Left renal cortex interstitium (tissue), 4 donors: Measurements from ENCODE around the gene FOLR1. TPM values are rescaled to one million over a fixed set of nuclear protein-coding genes. Genes with fewer than 3 reads are reported as not detected.
A peak's percentile ranks its signal among the peaks of the same experiment; 100 is the strongest.
"Not testable (repeated sequence)": the region's sequence is repeated elsewhere in the genome, so short reads cannot be mapped to it uniquely, and the experiment has no call there.

Experiments used
- DNase-seq, 4 donors: peaks; one replicate each; pipeline ENCODE4 v3.0.0-alpha.2; 2013; ENCODE audit warnings: low read depth in 4 of 4, low spot score in 2 of 4, missing footprints in 1 of 4
- polyA plus RNA-seq, 4 donors: library from polyadenylated mRNA; unstranded; fragments of 120-200 nt; gene quantifications; one replicate each; pipeline ENCODE4 v1.2.1, GENCODE V29; 2013; ENCODE audit not compliant: insufficient read length in 4 of 4

The FOLR1 gene
- polyA plus RNA-seq, 4 donors = 49.6 to 53.3 (median 51.3) TPM

DNA sequence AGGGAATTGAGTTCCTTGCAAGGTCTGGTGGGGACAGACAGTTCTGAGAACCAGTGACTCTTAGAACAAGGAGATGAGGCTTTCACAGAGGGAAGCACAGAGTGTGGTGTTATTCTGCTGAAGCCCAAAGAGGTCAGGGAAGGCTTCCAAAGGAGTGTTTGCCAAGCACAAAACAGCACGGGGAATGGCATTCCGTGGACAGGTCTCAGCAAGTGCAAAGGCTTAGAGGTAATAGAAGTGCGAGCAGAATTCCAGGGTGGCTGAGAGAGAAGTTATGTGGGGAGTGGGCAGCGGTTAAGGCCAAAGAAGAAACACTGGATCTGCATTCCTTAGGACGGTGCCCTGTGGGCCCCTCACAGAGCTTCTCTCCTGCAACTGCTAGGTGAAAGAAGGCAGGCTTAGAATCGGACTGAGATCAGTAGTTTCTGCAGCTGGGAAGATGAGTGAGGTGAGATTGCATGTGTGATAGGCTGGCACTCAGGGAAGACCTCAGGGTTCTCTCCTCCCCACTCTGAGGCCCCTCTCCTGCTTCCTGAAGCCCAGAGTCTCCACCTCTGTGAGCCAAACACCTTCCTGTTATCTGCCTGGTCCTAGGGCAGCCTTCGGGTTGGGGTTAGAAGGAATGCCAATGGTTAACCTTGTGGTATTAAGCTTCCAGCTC, 10.9 kb upstream of the FOLR1 start:
- DNase-seq = not testable (repeated sequence)

DNA sequence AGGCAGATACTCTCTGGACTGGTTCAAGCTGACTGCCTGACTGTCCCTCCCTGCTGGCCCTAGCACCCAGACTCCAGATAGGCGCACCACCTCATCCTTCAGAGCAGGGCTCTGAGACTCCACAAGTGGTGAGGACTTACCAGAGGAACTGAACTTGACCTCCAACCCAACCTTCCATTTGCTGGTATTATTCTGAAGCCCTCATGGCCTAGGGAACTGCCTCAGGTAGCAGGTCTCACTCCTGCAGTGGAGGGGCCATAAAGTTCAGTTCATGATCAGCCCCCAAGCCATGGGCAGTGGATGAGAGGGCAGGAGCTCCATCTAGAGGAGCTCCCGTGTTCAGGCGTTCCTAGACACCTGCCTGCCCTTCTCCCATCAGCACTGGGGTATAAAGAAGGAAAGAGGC, 10.4 kb upstream of the FOLR1 start:
- not testable (repeated sequence) for DNase-seq

DNA sequence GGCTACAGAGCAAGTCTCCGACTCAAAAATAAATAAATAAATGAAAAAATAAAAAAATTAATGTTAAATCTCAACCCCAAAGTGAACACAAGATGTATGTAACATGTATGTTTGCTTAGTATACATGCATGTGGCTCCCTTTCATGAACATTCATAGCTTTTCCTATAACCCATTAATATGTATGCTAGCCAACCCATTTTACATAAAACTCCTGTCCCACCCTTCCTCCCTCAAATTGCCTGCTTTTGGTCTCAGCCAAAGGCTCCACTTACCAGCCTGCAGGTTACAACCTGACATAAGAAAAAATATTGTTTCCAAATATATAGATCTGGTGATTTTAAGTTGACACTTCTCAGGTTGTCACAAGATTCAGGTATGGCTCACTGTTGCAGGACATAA, 3.7 kb upstream of the FOLR1 start:
- no peak for DNase-seq

DNA sequence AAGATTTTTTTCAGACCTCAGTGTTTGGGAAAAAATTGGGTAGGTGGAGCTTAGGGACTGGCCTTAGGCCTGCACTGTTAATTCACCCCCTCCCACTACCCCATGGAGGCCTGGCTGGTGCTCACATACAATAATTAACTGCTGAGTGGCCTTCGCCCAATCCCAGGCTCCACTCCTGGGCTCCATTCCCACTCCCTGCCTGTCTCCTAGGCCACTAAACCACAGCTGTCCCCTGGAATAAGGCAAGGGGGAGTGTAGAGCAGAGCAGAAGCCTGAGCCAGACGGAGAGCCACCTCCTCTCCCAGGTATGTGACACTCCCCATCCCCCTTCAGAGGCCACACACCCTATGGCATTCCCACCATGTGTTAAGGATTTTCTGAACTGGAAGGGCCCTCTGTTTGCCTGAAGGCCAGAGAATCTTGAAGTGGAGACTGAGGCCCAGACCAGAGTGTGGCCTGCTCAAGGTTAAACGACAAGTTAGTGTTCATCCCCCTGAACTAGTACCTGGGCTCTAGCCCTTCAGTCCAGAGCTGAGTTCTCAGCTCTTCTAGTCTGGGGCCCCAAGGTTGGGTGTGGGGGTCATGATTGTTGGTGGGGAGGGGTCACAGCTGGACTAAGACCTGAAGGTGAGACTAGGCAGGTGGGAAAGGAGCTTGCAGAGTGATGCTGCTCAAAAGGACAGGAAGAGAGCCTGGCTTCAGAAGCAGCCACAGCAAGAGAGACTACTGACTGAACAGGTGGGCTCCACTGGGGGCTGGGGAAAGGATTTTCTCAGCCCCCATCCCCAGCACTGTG, 2.3 kb upstream of the FOLR1 start:
- DNase-seq = peak in 3 of 4 donors; percentile 13 to 40 (median 21)

DNA sequence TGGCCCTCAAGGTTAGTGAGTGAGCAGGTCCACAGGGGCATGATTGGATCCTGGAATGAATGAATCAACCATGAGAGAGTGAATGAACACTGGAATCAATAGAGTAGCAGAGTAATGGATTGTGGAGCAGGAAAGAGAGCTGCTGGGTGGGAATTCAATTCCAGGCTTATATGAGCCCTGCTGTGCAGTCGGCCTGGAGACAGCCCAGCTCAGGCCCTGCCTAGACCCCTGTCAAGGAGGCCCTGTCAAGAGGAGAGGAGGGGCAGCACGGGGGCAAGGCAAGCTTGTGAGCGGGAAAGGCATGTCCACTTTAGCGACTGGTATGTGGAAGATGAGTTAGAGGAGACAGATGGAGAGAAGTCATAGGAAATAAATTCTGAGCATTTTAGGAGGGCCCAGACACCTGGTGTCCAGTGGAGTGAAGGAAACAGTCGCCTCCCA, 1.3 kb upstream of the FOLR1 start:
- no peak for DNase-seq

DNA sequence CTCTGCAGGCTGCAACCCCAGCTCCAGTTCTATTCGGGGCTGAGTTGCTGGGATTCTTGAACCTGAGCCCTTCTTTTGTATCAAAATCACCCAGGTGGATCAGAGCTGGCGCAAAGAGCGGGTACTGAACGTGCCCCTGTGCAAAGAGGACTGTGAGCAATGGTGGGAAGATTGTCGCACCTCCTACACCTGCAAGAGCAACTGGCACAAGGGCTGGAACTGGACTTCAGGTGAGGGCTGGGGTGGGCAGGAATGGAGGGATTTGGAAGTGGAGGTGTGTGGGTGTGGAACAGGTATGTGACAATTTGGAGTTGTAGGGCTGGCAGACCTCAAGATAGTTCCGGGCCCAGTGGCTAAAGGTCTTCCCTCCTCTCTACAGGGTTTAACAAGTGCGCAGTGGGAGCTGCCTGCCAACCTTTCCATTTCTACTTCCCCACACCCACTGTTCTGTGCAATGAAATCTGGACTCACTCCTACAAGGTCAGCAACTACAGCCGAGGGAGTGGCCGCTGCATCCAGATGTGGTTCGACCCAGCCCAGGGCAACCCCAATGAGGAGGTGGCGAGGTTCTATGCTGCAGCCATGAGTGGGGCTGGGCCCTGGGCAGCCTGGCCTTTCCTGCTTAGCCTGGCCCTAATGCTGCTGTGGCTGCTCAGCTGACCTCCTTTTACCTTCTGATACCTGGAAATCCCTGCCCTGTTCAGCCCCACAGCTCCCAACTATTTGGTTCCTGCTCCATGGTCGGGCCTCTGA, 3.8 kb downstream of the FOLR1 start:
- no peak for DNase-seq

DNA sequence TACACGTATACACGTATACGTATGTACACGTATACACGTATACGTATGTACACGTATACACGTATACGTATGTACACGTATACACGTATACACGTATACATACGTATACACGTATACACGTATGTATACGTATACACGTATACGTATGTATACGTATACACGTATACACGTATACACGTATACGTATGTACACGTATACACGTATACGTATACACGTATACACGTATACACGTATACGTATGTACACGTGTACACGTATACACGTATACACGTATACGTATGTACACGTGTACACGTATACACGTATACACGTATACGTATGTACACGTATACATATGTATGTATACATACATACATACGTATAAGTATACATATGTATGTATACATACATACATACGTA, 9.5 kb downstream of the FOLR1 start:
- DNase-seq = not testable (repeated sequence)

DNA sequence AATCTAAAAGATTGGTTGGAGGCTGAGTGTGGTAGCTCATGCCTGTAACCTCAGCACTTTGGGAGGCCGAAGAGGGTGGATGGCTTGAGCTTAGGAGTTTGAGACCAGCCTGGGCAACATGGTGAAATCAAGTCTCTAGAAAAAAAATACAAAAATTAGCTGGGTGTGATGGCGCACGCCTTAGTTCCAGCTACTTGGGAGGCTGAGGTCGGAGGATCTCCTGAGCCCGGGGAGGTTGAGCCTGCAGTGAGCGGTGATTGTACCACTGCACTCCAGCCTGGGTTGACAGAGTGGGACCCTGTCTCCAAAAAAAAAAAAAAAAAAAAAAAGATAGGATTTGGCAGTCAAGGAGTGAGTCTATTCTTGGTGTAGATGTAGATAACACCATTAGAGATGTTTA, 10.6 kb downstream of the FOLR1 start:
- DNase-seq = no peak

DNA sequence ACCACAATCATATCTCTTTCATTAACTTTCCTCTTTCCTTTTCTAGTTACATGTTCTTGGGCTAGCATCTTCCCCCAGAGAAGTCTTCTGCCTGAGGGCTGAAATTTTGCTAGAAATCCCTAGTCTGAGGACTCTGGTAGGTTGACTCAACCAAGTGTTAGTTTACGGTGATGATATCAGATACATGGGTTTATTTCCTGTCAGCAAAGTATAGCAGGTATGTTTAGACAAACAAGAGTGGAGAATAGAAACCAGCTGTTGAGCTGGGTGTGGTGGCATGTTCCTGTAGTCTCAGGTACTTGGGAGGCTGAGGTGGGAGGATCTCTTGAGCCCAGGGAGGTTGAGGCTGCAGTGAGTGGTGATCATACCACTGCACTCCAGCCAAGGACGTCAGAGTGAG, 11.2 kb downstream of the FOLR1 start:
- no peak for DNase-seq

DNA sequence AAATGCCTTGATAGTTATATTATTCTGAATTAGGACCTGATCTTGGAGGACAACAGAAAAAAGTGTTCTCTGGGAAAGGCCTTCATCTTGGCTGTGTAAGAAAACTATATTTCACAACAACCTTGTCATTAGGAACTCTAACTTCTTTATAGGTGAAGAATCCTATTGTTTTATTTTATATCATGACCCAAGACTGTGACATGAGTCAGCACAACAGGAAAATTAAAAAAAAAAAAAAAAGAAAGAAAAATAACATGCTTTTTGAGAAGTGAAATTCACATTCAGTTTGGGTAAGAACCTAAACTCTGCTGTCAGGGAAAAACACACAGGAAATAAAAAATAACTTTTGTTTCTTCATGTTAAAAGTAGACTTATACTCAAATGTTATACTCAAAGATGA, 12.9 kb downstream of the FOLR1 start:
- no peak for DNase-seq

DNA sequence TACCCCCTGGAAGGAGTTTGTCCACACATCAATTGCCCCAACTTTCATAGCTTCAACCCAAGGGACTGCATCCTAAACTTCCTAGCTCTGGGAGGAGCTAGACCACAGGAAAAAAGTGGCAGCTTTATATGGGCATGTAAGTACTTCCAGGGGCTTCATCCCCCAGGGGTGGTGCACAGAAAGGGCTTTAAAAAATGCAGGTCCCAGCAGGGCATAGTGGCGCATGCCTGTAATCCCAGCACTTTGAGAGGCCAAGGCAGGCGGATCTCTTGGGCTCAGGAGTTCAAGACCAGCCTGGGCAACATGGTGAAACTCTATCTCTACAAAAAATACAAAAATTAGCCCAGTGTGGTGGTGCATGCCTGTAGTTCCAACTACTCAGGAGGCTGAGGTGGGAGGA, 14.9 kb downstream of the FOLR1 start:
- not testable (repeated sequence) for DNase-seq

DNA sequence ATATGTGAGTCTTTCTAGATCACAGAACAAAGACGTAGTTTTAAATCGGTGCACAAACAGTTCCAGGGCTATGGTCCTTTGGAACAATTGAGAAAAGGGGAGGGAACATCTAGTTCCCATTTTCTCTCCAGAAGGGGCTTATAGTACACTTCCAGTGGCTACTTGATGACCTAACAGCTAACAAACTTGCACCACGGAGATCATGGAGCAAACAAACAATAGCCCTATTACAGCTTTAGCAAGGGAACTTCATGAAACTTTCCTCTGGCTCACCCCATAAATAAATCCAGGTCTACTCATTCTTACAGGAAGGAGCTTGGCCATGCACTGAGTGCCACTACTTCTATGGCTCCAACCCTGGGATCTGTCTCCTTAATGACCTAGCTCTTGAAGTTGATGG, 16.3 kb downstream of the FOLR1 start:
- no peak for DNase-seq

DNA sequence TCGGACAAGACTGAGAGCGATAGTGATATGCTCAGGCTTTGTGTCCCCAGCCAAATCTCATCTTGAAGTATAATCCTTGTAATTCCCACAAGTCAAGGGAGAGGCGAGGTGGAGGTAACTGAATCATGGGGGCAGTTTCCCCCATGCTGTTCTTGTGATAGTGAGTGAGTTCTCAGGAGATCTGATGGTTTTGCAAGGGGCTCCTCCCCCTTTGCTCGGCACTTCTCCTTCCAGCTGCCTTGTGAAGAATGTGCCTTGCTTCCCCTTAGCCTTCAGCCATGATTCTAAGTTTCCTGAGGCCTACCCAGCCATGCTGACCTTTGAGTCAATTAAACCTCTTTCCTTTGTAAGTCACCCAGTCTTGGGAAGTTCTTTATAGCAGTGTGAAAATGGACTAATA, 17.2 kb downstream of the FOLR1 start:
- DNase-seq = no peak

DNA sequence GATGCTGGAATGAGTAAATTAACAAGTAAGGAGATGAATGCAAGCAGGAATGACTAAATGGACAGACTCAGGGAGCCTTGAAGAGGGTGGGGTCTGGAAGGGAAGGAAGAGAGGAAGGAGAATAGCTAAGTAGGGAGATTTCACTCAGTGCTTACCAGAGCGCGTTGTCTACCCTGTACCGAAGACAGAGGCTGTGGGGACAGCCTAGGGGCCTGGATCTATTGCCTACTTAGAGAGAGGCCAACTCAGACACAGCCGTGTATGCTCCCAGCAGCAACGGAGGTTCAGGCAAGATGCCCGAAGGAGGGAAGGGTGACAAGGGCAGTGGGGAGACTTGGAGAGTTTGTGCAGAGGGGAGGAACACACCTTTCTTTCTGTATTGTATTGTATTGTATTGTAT, 24.7 kb downstream of the FOLR1 start, which contains the start of gene FOLR2:
FOLR2 (plus strand) TSS at position 157 of the 400 bp plus-strand sequence. CDS start 1,791 bp downstream, outside the sequence.
- no peak for DNase-seq

DNA sequence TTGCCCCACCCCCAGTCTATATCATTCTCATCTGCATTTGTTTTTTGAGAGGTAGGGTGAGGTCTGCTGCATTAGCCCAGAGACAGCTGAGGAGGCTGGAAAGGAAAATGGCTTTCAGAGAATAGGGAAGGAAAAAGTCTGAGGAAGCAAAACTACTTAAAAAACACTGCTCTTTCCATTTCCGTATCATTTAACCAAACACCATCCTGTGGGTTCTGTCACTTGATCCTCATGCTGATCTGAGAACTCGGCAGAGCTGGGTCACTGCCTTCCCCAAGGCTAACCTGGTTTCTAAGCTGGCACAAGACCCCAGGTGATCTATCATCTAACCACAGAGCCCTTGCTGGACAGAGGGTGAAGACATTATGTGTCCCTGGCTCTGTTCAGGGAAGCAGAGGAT, 25.9 kb downstream of the FOLR1 start:
- no peak for DNase-seq

DNA sequence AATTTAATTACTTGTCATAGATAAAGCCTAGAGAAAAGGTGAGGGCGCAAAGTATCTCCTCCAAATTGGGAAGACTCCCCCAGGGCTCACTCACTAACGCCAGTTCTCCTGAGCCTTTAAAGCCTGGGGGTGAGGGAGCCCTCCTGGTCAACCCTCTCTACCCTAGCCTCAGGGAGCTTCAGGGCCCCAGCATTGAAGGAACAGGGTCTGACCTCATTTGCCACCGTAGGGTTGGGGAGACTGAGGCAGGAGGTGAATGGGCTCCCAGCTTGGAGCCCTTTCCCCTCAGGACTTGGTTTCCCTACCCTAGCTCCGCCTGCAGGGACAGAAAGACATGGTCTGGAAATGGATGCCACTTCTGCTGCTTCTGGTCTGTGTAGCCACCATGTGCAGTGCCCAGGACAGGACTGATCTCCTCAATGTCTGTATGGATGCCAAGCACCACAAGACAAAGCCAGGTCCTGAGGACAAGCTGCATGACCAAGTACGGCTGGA, 26.4 kb downstream of the FOLR1 start:
- no peak for DNase-seq

DNA sequence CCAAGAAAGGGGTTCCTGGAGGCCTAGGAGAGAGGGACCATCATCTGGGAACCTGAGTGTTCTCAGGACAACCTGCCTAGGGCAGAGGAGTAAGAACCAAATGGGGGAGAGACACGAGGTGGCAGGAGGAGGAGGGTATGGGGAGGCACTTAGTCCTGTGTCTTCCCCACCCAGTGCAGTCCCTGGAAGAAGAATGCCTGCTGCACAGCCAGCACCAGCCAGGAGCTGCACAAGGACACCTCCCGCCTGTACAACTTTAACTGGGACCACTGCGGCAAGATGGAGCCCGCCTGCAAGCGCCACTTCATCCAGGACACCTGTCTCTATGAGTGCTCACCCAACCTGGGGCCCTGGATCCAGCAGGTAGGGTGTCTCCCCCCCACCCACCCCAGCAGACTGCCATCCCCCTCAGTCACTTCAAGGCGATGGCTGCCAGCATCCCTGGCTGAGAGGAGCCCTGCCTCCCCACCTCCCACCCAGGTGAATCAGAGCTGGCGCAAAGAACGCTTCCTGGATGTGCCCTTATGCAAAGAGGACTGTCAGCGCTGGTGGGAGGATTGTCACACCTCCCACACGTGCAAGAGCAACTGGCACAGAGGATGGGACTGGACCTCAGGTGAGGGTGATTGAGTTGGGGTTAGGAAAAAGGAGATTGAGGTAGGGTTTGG, 28.9 kb downstream of the FOLR1 start:
- DNase-seq = no peak

DNA sequence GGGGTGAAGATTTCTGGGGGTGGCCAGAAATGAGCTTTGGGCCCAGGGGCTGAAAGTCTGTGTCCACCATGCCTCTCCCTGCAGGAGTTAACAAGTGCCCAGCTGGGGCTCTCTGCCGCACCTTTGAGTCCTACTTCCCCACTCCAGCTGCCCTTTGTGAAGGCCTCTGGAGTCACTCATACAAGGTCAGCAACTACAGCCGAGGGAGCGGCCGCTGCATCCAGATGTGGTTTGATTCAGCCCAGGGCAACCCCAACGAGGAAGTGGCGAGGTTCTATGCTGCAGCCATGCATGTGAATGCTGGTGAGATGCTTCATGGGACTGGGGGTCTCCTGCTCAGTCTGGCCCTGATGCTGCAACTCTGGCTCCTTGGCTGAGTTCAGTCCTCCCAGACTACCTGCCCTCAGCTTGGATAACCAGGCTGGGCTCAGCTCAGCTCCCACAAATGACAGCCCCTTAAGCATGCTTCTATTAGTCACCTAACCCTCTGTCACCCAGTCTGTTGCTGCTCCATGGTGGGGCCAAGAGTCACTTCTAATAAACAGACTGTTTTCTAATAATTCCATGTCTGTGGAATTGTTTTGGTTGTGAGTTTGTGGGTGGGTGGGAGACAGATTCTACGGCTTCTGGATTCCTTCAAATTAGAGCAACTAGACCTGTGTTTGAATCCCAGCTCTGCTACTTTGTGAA, 29.6 kb downstream of the FOLR1 start:
- DNase-seq = no peak

DNA sequence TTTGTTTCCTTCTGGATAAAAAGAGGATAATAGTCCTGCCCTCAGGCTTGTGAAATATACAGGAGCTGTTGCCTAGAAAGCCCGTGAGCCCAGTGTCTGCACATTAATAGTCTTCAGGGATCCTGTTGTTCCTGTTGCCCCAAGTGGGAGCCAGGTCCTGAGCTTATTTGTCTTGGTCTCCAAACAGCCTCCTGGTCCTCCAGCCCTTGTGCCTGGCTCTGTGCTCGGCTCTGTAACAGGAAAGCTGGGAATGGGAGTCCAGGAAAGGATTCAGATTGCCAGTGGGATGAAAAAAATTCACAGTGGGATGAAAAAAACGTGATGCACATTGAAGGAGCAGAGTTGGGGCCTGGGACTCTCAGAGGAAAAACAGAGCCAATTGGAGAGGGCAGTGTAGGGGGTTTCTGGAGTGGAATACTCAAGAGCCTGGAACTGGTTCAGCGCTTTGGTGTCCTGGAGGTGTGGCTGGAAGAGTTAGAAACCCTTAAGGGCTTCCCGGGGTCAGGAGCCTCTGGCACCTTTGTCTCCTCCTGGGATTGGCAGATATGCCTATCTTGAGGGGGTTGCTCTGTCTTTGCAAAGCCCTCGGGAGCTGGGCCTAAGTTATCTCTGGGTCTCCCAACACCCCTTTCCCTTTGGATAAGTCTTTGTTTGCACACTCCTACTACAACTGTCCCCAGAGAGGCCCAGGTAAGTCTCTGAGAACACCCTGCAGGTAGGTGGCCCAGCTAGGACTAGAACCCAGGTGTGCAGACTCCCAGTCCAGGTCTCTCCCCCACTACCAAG, 30.4 kb downstream of the FOLR1 start:
- no peak for DNase-seq
